ENCODE data around the gene GPR171.

DNA sequence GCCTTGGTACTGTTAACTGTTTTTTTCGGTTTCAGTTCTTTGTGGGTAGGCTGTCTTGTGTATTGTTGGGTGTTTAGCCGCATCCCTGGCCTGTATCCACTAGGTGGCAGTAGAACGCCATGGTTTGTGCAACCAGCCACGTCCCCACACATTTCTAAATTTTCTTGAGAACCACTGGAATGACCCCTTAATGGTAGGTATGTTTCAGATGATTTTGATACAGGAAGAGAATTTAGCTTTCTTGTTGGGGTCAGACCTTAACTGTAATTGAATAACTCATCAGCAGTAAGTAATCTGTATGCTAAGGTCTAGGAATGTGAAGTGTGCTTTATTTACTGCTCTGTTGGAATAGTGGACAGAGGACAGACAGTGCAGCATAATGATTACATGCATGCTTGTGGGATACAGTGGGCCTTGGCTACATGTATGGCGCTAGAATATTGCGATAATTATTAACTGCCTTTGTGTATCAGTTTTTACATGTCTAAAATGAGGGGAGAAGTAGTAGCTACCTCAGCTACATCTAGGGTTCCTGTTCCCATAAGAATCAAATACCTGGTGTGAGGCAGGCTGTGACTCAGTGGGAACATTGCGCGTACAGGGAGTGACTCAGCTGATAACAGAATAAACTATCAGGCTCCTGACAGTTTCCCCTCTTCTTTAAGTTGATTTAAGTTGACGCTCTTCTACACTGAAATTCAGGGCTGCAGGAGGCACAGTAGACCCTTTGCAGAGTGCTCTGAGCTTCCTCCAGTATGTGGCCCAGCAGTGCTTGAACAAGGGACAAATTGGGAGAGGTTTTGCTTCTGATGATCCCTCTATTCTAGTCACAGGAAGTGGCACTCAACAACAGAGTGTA lies 25.0 kb upstream of the GPR171 start:
- TF ChIP-seq, protein P1, sequence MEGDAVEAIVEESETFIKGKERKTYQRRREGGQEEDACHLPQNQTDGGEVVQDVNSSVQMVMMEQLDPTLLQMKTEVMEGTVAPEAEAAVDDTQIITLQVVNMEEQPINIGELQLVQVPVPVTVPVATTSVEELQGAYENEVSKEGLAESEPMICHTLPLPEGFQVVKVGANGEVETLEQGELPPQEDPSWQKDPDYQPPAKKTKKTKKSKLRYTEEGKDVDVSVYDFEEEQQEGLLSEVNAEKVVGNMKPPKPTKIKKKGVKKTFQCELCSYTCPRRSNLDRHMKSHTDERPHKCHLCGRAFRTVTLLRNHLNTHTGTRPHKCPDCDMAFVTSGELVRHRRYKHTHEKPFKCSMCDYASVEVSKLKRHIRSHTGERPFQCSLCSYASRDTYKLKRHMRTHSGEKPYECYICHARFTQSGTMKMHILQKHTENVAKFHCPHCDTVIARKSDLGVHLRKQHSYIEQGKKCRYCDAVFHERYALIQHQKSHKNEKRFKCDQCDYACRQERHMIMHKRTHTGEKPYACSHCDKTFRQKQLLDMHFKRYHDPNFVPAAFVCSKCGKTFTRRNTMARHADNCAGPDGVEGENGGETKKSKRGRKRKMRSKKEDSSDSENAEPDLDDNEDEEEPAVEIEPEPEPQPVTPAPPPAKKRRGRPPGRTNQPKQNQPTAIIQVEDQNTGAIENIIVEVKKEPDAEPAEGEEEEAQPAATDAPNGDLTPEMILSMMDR (IDR thresholded peaks at IDR 0.05; ENCODE audit: poor library complexity): peak; percentile 98
- TF ChIP-seq EZH2 (IDR thresholded peaks at IDR 0.05; ENCODE audit: borderline replicate concordance) (no peak), EZH2phosphoT487 (IDR thresholded peaks at IDR 0.05; ENCODE audit: low read depth, severe bottlenecking, unreplicated experiment) (no peak)
